B cell (primary cell): Measurements from ENCODE around the gene ZNF547. TPM values are rescaled to one million over a fixed set of nuclear protein-coding genes. Genes with fewer than 3 reads are reported as not detected.

Source experiments
- ATAC-seq: fragments of 200-7000 bp; cut with Tn5 transposase; one replicate; pipeline ENCODE4 v1.10.0; 2021; ENCODE audit warnings: low read depth, mild to moderate bottlenecking, moderate number of reproducible peaks, moderate library complexity
- CTCF ChIA-PET: fragments of 350-600 bp; sonication (Branson Sonifier 250); formaldehyde crosslinking; loops from one replicate; lab custom pipeline; 2021; ENCODE audit warnings: antibody characterized with exemption, inconsistent platforms; lab: Charles Lee
- POLR2A ChIA-PET: fragments of 350-600 bp; sonication (Branson Sonifier 250); formaldehyde crosslinking; loops from one replicate; lab custom pipeline; 2021; ENCODE audit warnings: antibody characterized with exemption; lab: Charles Lee
- DNase-seq: peaks from one replicate; pipeline ENCODE4 v3.0.0; 2013
- H2AFZ ChIP-seq: 2 replicates; pipeline ENCODE4 v1.6.1; 2012; ENCODE audit warnings: mild to moderate bottlenecking, low read depth, low read length; ENCODE audit not compliant: insufficient read depth, poor library complexity, severe bottlenecking
- H3K27ac ChIP-seq, 2 donors: 1 replicate in 1 of 2; 2 replicates in 1 of 2; pipeline ENCODE4 v1.5.1; 2012 to 2013; ENCODE audit warnings: low read length in 2 of 2, mild to moderate bottlenecking in 2 of 2, moderate library complexity in 1 of 2
- H3K27me3 ChIP-seq, 4 experiments: fragments of 200-600 bp in 1 of 4; sonication (generic) in 1 of 4; replicated peaks in 1 of 4; 1 replicate in 2 of 4; 2 replicates in 2 of 4; pipeline versions ENCODE4 v1.6.1 to v1.7.0; 2013 to 2016; ENCODE audit warnings: low read length in 3 of 4, mild to moderate bottlenecking in 2 of 4, mixed read lengths in 1 of 4, moderate library complexity in 1 of 4; ENCODE audit not compliant: insufficient read depth in 4 of 4, control insufficient read depth in 3 of 4; ENCODE audit errors: control extremely low read depth in 1 of 4
- H3K36me3 ChIP-seq, 2 experiments: replicated peaks in 1 of 2; 1 replicate in 1 of 2; 2 replicates in 1 of 2; pipeline versions ENCODE4 v1.6.1 to v1.7.1; 2013; ENCODE audit warnings: low read length in 1 of 2; ENCODE audit not compliant: insufficient read depth in 2 of 2, control insufficient read depth in 1 of 2; ENCODE audit errors: control extremely low read depth in 1 of 2, extremely low read depth in 1 of 2
- H3K4me1 ChIP-seq, 2 donors: fragments of 200-600 bp in 1 of 2; sonication (generic) in 1 of 2; 1 replicate in 1 of 2; 2 replicates in 1 of 2; pipeline versions ENCODE4 v1.5.1 to v1.6.1; 2013 to 2017; ENCODE audit warnings: low read length in 2 of 2; ENCODE audit not compliant: control insufficient read depth in 2 of 2, insufficient read depth in 2 of 2
- H3K4me2 ChIP-seq: replicated peaks from 2 replicates; pipeline ENCODE3; 2012; ENCODE audit warnings: mild to moderate bottlenecking, low read depth, low read length; ENCODE audit not compliant: poor library complexity, severe bottlenecking
- H3K4me3 ChIP-seq, 5 experiments: fragments of 200-600 bp in 1 of 5; sonication (generic) in 1 of 5; 1 replicate in 3 of 5; 2 replicates in 2 of 5; pipeline versions ENCODE4 v1.5.1 to v1.7.0; 2011 to 2016; ENCODE audit warnings: low read length in 4 of 5, mild to moderate bottlenecking in 4 of 5, low read depth in 2 of 5, control low read depth in 1 of 5, moderate library complexity in 1 of 5; ENCODE audit not compliant: insufficient read depth in 1 of 5; ENCODE audit errors: control extremely low read depth in 1 of 5, extremely low read depth in 1 of 5
- H3K79me2 ChIP-seq: fragments of 200-600 bp; sonication (generic); one replicate; pipeline ENCODE4 v1.6.0; 2016; ENCODE audit warnings: low read length; ENCODE audit not compliant: control insufficient read depth, insufficient read depth
- H3K9ac ChIP-seq: fragments of 200-600 bp; sonication (generic); 2 replicates; pipeline ENCODE4 v1.6.1; 2017; ENCODE audit warnings: mild to moderate bottlenecking, low read length, moderate library complexity
- H3K9me3 ChIP-seq, 3 donors: one replicate each; pipeline versions ENCODE4 v1.6.1 to v1.7.1; 2013; ENCODE audit warnings: low read length in 2 of 3; ENCODE audit not compliant: control insufficient read depth in 2 of 3, insufficient read depth in 1 of 3; ENCODE audit errors: control extremely low read depth in 1 of 3
- H4K20me1 ChIP-seq: 2 replicates; pipeline ENCODE4 v1.6.0; 2012; ENCODE audit warnings: mild to moderate bottlenecking, low read length; ENCODE audit not compliant: insufficient read depth, control insufficient read depth, poor library complexity, severe bottlenecking
- H3K27ac Mint-ChIP-seq: one replicate; pipeline ENCODE4 v1.8.0; 2021; ENCODE audit warnings: mixed read lengths
- H3K27me3 Mint-ChIP-seq: one replicate; pipeline ENCODE4 v1.8.0; 2021; ENCODE audit warnings: mixed read lengths
- H3K4me1 Mint-ChIP-seq: one replicate; pipeline ENCODE4 v1.8.0; 2021; ENCODE audit warnings: mixed read lengths
- H3K4me3 Mint-ChIP-seq: one replicate; pipeline ENCODE4 v1.8.0; 2021; ENCODE audit warnings: mixed read lengths
- H3K9me3 Mint-ChIP-seq: one replicate; pipeline ENCODE4 v1.8.0; 2022; ENCODE audit warnings: mixed read lengths; ENCODE audit not compliant: insufficient read depth
- EZH2 ChIP-seq: IDR thresholded peaks from 2 replicates; pipeline ENCODE4 v1.6.1; 2012; ENCODE audit warnings: borderline replicate concordance, low read depth, mild to moderate bottlenecking, moderate library complexity, low read length; ENCODE audit not compliant: insufficient read depth, poor library complexity, severe bottlenecking
- WGBS: methylation state at CpG from one replicate; pipeline ENCODE4 v1.1.5; 2013; ENCODE audit warnings: missing lambda C conversion rate; ENCODE audit not compliant: insufficient coverage; 5-methylcytosine and 5-hydroxymethylcytosine counted together
- intact Hi-C: fragments of 100-400 bp; cut with micrococcal nuclease; formaldehyde crosslinking; loops from one replicate; pipeline ENCODE4 v1.10.0; 2022
- polyA plus RNA-seq: library from polyadenylated mRNA; depleted of rRNA; stranded (reverse); fragments of >200 nt; gene quantifications from 2 replicates; pipeline ENCODE4 v1.2.3, GENCODE V29; 2012
- total RNA-seq, 2 donors: library from RNA; stranded (reverse); fragments of 120-200 nt in 1 of 2; gene quantifications; 1 replicate in 1 of 2; 2 replicates in 1 of 2; pipeline versions ENCODE4 v1.2.3 to v1.2.4, GENCODE V29; 2013 to 2022
- TF ChIP-seq, protein P1 (sequence below): fragments of 200-600 bp; IDR thresholded peaks from one replicate; pipeline ENCODE4 v1.8.0; 2022; ENCODE audit warnings: antibody characterized with exemption, mild to moderate bottlenecking

The ZNF547 gene
- total and polyA plus RNA-seq, 2 donors (not counting 1 experiment from before 2014, with no cell fraction given) = 2.6 to 9.7 TPM

DNA sequence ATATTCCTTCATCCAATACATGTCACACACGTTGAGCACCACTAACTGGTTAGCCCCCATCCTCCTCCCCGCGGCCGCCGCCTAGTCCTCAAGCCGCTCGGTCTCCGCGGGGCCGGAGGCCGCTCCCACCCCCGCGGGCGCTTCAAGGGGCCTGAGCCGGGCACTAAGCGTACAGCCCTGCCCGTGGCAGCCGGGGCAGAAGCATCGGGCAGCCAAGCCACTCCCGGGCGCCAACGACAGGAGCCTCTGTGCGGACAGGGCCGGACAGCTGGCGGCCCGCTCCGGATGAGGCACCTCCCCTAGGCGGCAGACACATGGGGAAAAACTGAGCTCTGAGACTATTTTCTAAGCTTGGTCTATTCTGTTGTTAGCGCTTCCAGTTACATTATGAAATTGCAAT, 45.8 kb upstream of the ZNF547 start:
- no peak overlapping the region for H3K4me3 ChIP-seq
- H3K27me3 ChIP-seq = peaks cover 0 to 21% (median 13%) of the 10 kb centered on the region in 4 experiments
- no peaks in the 10 kb centered on the region for H3K36me3 ChIP-seq
- peaks cover 34% of the 10 kb centered on the region for H3K27me3 Mint-ChIP-seq
- ATAC-seq (no peak), DNase-seq (no peak)
- H3K4me3 Mint-ChIP-seq = no peak overlapping the region
- ChIA-PET POLR2A (interaction anchor here (1.0 kb wide), 1 partner anchor 15 kb away, joined by 10 read pairs; no protein-coding TSS in a partner anchor), CTCF (interaction anchor here (0.7 kb wide), 1 partner anchor 9 kb away, joined by 5 read pairs; no protein-coding TSS in a partner anchor)
- H3K4me1 Mint-ChIP-seq = peaks cover 25% of the 10 kb centered on the region
- TF ChIP-seq EZH2 = no peak
- TF ChIP-seq, protein P1, sequence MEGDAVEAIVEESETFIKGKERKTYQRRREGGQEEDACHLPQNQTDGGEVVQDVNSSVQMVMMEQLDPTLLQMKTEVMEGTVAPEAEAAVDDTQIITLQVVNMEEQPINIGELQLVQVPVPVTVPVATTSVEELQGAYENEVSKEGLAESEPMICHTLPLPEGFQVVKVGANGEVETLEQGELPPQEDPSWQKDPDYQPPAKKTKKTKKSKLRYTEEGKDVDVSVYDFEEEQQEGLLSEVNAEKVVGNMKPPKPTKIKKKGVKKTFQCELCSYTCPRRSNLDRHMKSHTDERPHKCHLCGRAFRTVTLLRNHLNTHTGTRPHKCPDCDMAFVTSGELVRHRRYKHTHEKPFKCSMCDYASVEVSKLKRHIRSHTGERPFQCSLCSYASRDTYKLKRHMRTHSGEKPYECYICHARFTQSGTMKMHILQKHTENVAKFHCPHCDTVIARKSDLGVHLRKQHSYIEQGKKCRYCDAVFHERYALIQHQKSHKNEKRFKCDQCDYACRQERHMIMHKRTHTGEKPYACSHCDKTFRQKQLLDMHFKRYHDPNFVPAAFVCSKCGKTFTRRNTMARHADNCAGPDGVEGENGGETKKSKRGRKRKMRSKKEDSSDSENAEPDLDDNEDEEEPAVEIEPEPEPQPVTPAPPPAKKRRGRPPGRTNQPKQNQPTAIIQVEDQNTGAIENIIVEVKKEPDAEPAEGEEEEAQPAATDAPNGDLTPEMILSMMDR = no peak
- peaks cover 0 to 5% (median 2%) of the 10 kb centered on the region in 3 donors for H3K9me3 ChIP-seq
- 22% methylated on average over 28 of the region's 29 CpGs for WGBS
- H3K9ac ChIP-seq = no peak overlapping the region
- no peaks in the 10 kb centered on the region for H4K20me1 ChIP-seq
- peak overlapping the region; percentile 38 for H2AFZ ChIP-seq
- H3K9me3 Mint-ChIP-seq = peaks cover under 1% of the 10 kb centered on the region
- no peak overlapping the region for H3K27ac Mint-ChIP-seq
- peaks cover 19 to 23% of the 10 kb centered on the region in 2 donors for H3K4me1 ChIP-seq
- no peak overlapping the region for H3K27ac ChIP-seq
- no peak overlapping the region for H3K4me2 ChIP-seq
- H3K79me2 ChIP-seq = peaks cover 23% of the 10 kb centered on the region
- intact Hi-C loops = no loop called here

GRCh38 chr19:57319869-57320179, 43.5 kb upstream of the ZNF547 start:
- H3K9me3 ChIP-seq = peaks cover 0 to 9% (median 2%) of the 10 kb centered on the region in 3 donors
- TF ChIP-seq EZH2 = no peak
- TF ChIP-seq, protein P1 = no peak
- peak overlapping the region; percentile 99 for H3K9ac ChIP-seq
- Mint-ChIP-seq H3K27ac (peak overlapping the region; percentile 96), H3K9me3 (peaks cover 3% of the 10 kb centered on the region), H3K27me3 (peaks cover 28% of the 10 kb centered on the region), H3K4me3 (peak overlapping the region; percentile 93), H3K4me1 (peaks cover 32% of the 10 kb centered on the region)
- intact Hi-C loops = loop anchor here (1.0 kb wide), 5 partner anchors 31 to 80 kb away; partner anchors contain the start of genes TRAPPC2B, ZNF304, ZNF460 and ZNF547
- H3K27ac ChIP-seq = peak overlapping the region; percentile 85 to 89
- peaks cover 29% of the 10 kb centered on the region for H3K79me2 ChIP-seq
- peak overlapping the region; percentile 50 to 95 (median 89) for H3K4me3 ChIP-seq
- peak overlapping the region; percentile 96 for H3K4me2 ChIP-seq
- peaks cover 0 to 21% (median 13%) of the 10 kb centered on the region in 4 experiments for H3K27me3 ChIP-seq
- ATAC-seq = no peak
- no CpG with 5 or more reads among the region's 1 CpG for WGBS
- peak overlapping the region; percentile 93 for H2AFZ ChIP-seq
- ChIA-PET CTCF (no interaction called here), POLR2A (interaction anchor here (0.6 to 0.9 kb wide), 4 partner anchors 24 to 104 kb away, joined by 4 read pairs; partner anchors contain the start of gene ZNF460)
- DNase-seq = no peak
- H3K4me1 ChIP-seq = peaks cover 19 to 23% of the 10 kb centered on the region in 2 donors
- no peaks in the 10 kb centered on the region for H4K20me1 ChIP-seq
- peaks cover 0 to 14% of the 10 kb centered on the region in 2 experiments for H3K36me3 ChIP-seq
